Measurements from ENCODE around the gene NANOGP8.
"Not testable (repeated sequence)": the region's sequence is repeated elsewhere in the genome, so short reads cannot be mapped to it uniquely, and the experiment has no call there.

The NANOGP8 gene

GRCh38 chr15:35085176-35085919 is at the start of gene NANOGP8:
NANOGP8 (minus strand) TSS chr15:35085295; CDS start chr15:35085110, 185 bp downstream.
- DNase-seq, result not testable (repeated sequence)

GRCh38 chr15:35134299-35134698 is 49.2 kb upstream of the NANOGP8 start:
- DNase-seq, result no peak

GRCh38 chr15:35130245-35130644 is 45.1 kb upstream of the NANOGP8 start:
- DNase-seq, result no peak

- DNase-seq, result no peak
Measured at GRCh38 chr15:35129361-35129760, 44.3 kb upstream of the NANOGP8 start.

- no peak for DNase-seq
Measured at GRCh38 chr15:35127717-35128116, 42.6 kb upstream of the NANOGP8 start.

GRCh38 chr15:35126236-35126635 is 41.1 kb upstream of the NANOGP8 start:
- no peak for DNase-seq

- DNase-seq, result no peak
Measured at GRCh38 chr15:35123743-35124142, 38.6 kb upstream of the NANOGP8 start.

- no peak for DNase-seq
Measured at GRCh38 chr15:35121611-35122359, 36.7 kb upstream of the NANOGP8 start.

GRCh38 chr15:35120173-35120572 is 35.1 kb upstream of the NANOGP8 start:
- no peak for DNase-seq

GRCh38 chr15:35118960-35119359 is 33.9 kb upstream of the NANOGP8 start:
- DNase-seq, result no peak

- DNase-seq, result no peak
Measured at GRCh38 chr15:35117543-35118265, 32.6 kb upstream of the NANOGP8 start.

- no peak for DNase-seq
Measured at GRCh38 chr15:35115155-35115725, 30.1 kb upstream of the NANOGP8 start.

- no peak for DNase-seq
Measured at GRCh38 chr15:35112346-35112745, 27.3 kb upstream of the NANOGP8 start.

GRCh38 chr15:35111861-35112260 is 26.8 kb upstream of the NANOGP8 start:
- DNase-seq, result no peak

- no peak for DNase-seq
Measured at GRCh38 chr15:35108453-35108852, 23.4 kb upstream of the NANOGP8 start.

- no peak for DNase-seq
Measured at GRCh38 chr15:35107561-35107960, 22.5 kb upstream of the NANOGP8 start.

- DNase-seq, result no peak
Measured at GRCh38 chr15:35107122-35107521, 22.0 kb upstream of the NANOGP8 start.

- DNase-seq, result no peak
Measured at GRCh38 chr15:35104526-35105147, 19.5 kb upstream of the NANOGP8 start.

- DNase-seq, result no peak
Measured at GRCh38 chr15:35102186-35102585, 17.1 kb upstream of the NANOGP8 start.

- no peak for DNase-seq
Measured at GRCh38 chr15:35101335-35101734, 16.2 kb upstream of the NANOGP8 start.

GRCh38 chr15:35098737-35099136 is 13.6 kb upstream of the NANOGP8 start:
- no peak for DNase-seq

GRCh38 chr15:35095941-35096340 is 10.8 kb upstream of the NANOGP8 start:
- DNase-seq, result no peak

- DNase-seq, result no peak
Measured at GRCh38 chr15:35092846-35093245, 7.8 kb upstream of the NANOGP8 start.
